Kidney epithelial cell (primary cell): Measurements from ENCODE around the gene FAM118B. TPM values are rescaled to one million over a fixed set of nuclear protein-coding genes. Genes with fewer than 3 reads are reported as not detected.
A peak's percentile ranks its signal among the peaks of the same experiment; 100 is the strongest.

Experiments used
- DNase-seq: peaks from one replicate; pipeline ENCODE4 v3.0.0-alpha.2; 2010; ENCODE audit warnings: low read depth
- H3K27me3 ChIP-seq: 2 replicates; pipeline ENCODE4 v1.6.0; 2011; ENCODE audit warnings: low read length; ENCODE audit not compliant: control insufficient read depth, insufficient read depth
- H3K36me3 ChIP-seq: 2 replicates; pipeline ENCODE4 v1.5.1; 2011; ENCODE audit warnings: low read length; ENCODE audit not compliant: control insufficient read depth, insufficient read depth
- H3K4me3 ChIP-seq: 2 replicates; pipeline ENCODE4 v1.5.1; 2011; ENCODE audit warnings: low read depth, mild to moderate bottlenecking, control low read depth, low read length
- total RNA-seq: library from RNA; depleted of rRNA; stranded (reverse); fragments of >200 nt; gene quantifications from 2 replicates; pipeline ENCODE4 v1.2.3, GENCODE V29; 2015
- TF ChIP-seq, protein P1 (sequence below): IDR thresholded peaks from 2 replicates; pipeline ENCODE4 v1.5.1; 2011; ENCODE audit warnings: mild to moderate bottlenecking, moderate library complexity, low read length, control low read depth, inconsistent platforms; ENCODE audit not compliant: insufficient read depth, poor library complexity, severe bottlenecking

Gene FAM118B
- total RNA-seq, 1 donor from 2014 or later, result 36.0 TPM

DNA sequence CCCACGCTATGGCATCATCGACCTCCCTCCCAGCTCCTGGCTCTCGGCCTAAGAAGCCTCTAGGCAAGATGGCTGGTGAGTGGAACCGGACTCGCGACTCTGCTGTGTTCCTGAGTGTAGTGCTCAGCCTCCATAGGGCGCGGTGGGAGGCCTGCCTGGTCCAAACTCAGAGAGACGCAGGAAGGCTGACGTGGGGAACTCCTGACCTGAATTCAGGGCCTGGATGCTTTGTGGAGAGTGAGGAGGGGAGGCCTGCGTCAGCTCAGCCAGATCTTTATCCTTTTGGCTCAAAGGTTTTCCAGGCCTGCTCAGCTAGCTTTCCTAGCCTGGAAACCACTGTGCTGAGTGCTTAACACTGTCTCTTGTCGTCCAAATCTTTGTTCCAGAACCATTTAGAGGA, 79.3 kb downstream of the FAM118B start:
- Histone ChIP-seq H3K27me3 (no peaks in the 10 kb centered on the region), H3K4me3 (no peak overlapping the region), H3K36me3 (no peaks in the 10 kb centered on the region)
- no peak for DNase-seq
- TF ChIP-seq, protein P1, sequence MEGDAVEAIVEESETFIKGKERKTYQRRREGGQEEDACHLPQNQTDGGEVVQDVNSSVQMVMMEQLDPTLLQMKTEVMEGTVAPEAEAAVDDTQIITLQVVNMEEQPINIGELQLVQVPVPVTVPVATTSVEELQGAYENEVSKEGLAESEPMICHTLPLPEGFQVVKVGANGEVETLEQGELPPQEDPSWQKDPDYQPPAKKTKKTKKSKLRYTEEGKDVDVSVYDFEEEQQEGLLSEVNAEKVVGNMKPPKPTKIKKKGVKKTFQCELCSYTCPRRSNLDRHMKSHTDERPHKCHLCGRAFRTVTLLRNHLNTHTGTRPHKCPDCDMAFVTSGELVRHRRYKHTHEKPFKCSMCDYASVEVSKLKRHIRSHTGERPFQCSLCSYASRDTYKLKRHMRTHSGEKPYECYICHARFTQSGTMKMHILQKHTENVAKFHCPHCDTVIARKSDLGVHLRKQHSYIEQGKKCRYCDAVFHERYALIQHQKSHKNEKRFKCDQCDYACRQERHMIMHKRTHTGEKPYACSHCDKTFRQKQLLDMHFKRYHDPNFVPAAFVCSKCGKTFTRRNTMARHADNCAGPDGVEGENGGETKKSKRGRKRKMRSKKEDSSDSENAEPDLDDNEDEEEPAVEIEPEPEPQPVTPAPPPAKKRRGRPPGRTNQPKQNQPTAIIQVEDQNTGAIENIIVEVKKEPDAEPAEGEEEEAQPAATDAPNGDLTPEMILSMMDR, result no peak

DNA sequence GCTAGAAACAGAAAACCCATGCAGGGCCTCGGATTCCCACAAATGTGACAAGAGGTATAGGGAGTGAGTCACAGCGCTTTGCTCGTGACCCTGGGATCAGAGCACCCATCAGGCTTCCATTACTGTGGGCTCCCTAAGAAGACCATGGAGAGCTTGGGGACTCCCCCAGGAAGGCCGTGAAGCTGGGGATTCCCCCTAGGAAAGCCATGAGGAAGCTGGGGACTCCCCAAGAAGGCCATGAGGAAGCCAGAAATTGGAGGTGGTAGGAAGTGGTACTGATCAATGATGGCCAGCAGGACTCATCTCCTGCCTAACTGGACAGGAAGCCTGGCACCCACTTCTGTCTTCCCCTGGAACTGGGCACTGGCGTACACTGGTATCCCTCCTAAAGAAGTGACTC, 82.1 kb downstream of the FAM118B start:
- H3K4me3 ChIP-seq, result no peak overlapping the region
- no peaks in the 10 kb centered on the region for H3K36me3 ChIP-seq
- no peaks in the 10 kb centered on the region for H3K27me3 ChIP-seq
- DNase-seq, result no peak
- TF ChIP-seq, protein P1, result no peak

- no peak for DNase-seq
- Histone ChIP-seq H3K27me3 (no peaks in the 10 kb centered on the region), H3K36me3 (no peaks in the 10 kb centered on the region), H3K4me3 (no peak overlapping the region)
- TF ChIP-seq, protein P1, result no peak
These were observed 85.4 kb downstream of the FAM118B start for GRCh38 chr11:126297004-126297403.

DNA sequence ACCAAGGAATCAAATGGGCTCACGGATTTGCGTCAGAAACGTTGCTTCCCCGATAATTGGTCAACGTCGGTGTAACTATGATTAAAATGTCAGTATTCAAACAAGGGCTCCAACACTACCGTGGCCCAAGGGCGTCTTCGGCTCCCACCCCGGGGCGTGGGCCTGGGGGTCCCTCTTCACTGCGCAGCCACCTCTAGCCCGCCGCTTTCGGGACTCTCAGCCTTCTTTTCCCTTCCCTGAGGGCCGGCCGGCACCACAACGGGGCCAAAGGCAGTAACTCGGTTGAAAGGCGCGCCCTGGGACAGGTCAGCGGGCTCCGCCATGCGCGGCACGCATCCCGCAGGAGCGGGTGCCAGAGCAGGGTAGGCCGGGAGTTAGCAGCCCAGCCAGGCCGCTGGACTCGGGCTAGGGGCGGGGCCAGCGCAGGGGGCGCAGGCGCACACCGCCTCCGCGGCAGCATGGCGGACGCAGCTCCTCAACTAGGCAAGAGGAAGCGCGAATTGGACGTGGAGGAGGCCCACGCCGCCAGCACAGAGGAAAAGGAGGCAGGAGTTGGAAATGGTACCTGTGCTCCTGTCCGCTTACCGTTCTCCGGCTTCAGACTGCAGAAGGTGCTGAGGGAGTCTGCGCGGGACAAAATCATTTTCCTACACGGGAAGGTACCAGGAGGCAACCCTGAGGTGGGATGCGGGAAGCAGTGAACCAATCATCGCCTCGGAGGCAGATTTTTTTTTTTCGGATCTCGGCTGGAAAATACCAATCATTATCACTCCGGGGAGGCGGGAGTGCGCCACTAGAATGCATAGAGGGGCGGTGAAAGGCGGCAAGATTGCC, 92.3 kb downstream of the FAM118B start, which contains the start of gene DCPS:
Gene DCPS, plus strand, starts transcription at position 438 of the 834 bp plus-strand sequence. Its CDS starts 21 bp downstream, at position 459.
- DNase-seq, result no peak
- H3K27me3 ChIP-seq, result no peaks in the 10 kb centered on the region
- H3K36me3 ChIP-seq, result no peaks in the 10 kb centered on the region

GRCh38 chr11:126304457-126305075, 93.0 kb downstream of the FAM118B start:
- TF ChIP-seq, protein P1, result no peak
- Histone ChIP-seq H3K4me3 (peak overlapping the region; percentile 64), H3K36me3 (no peaks in the 10 kb centered on the region), H3K27me3 (no peaks in the 10 kb centered on the region)
- DNase-seq, result no peak

More for the DNA sequence above, 92.3 kb downstream of the FAM118B start, which contains the start of gene DCPS:
- H3K4me3 ChIP-seq, result peak within 1 kb of the TSS; percentile 64
- TF ChIP-seq, protein P1, result no peak
